CD14-positive monocyte (primary cell): Measurements from ENCODE around the gene RBFOX2. TPM values are rescaled to one million over a fixed set of nuclear protein-coding genes. Genes with fewer than 3 reads are reported as not detected.

Source experiments
- DNase-seq, 3 donors: peaks; one replicate each; pipeline ENCODE4 v3.0.0-alpha.2; 2011 to 2022
- H2AFZ ChIP-seq: 2 replicates; pipeline ENCODE4 v1.6.0; 2012; ENCODE audit warnings: mild to moderate bottlenecking, low read depth, low read length, inconsistent platforms; ENCODE audit not compliant: insufficient read depth, poor library complexity, severe bottlenecking
- H3K27ac ChIP-seq, 2 donors: 1 replicate in 1 of 2; 2 replicates in 1 of 2; pipeline ENCODE4 v1.5.1; 2012 to 2013; ENCODE audit warnings: low read length in 2 of 2, control low read depth in 1 of 2, inconsistent platforms in 1 of 2, low read depth in 1 of 2, mild to moderate bottlenecking in 1 of 2
- H3K27me3 ChIP-seq, 2 donors: one replicate each; pipeline versions ENCODE4 v1.6.0 to v1.6.1; 2011 to 2013; ENCODE audit warnings: low read length in 2 of 2; ENCODE audit not compliant: control insufficient read depth in 2 of 2, insufficient read depth in 2 of 2
- H3K36me3 ChIP-seq, 2 donors: replicated peaks in 1 of 2; 1 replicate in 1 of 2; 2 replicates in 1 of 2; pipeline versions ENCODE4 v1.5.1 to v1.6.1; 2012 to 2013; ENCODE audit warnings: low read length in 2 of 2, control low read depth in 1 of 2, inconsistent platforms in 1 of 2, mild to moderate bottlenecking in 1 of 2; ENCODE audit not compliant: insufficient read depth in 2 of 2, control insufficient read depth in 1 of 2
- H3K4me1 ChIP-seq, 2 donors: 1 replicate in 1 of 2; 2 replicates in 1 of 2; pipeline versions ENCODE4 v1.5.1 to v1.6.1; 2012 to 2013; ENCODE audit warnings: low read length in 2 of 2, control low read depth in 1 of 2, inconsistent platforms in 1 of 2, mild to moderate bottlenecking in 1 of 2, moderate library complexity in 1 of 2; ENCODE audit not compliant: insufficient read depth in 2 of 2, control insufficient read depth in 1 of 2
- H3K4me2 ChIP-seq: replicated peaks from 2 replicates; pipeline ENCODE3; 2012; ENCODE audit warnings: low read length, moderate library complexity, mild to moderate bottlenecking; ENCODE audit not compliant: poor library complexity, severe bottlenecking; ENCODE audit errors: extremely low read depth
- H3K4me3 ChIP-seq, 3 experiments: fragments of 200-600 bp in 1 of 3; sonication (generic) in 1 of 3; replicated peaks in 1 of 3; 1 replicate in 2 of 3; 2 replicates in 1 of 3; pipeline ENCODE4 v1.5.1; 2011 to 2013; ENCODE audit warnings: low read length in 3 of 3, mild to moderate bottlenecking in 3 of 3, control low read depth in 2 of 3, low read depth in 2 of 3, inconsistent platforms in 1 of 3, moderate library complexity in 1 of 3
- H3K79me2 ChIP-seq: 2 replicates; pipeline ENCODE4 v1.6.0; 2012; ENCODE audit warnings: mild to moderate bottlenecking, control low read depth, inconsistent platforms, low read length, moderate library complexity; ENCODE audit not compliant: insufficient read depth
- H3K9ac ChIP-seq: 2 replicates; pipeline ENCODE4 v1.6.0; 2017; ENCODE audit warnings: low read length, mild to moderate bottlenecking; ENCODE audit not compliant: insufficient read depth, poor library complexity, severe bottlenecking
- H3K9me3 ChIP-seq, 2 donors: replicated peaks in 1 of 2; 1 replicate in 1 of 2; 2 replicates in 1 of 2; pipeline versions ENCODE4 v1.5.1 to v1.6.1; 2012 to 2013; ENCODE audit warnings: low read length in 2 of 2, control low read depth in 1 of 2; ENCODE audit not compliant: control insufficient read depth in 1 of 2, insufficient read depth in 1 of 2
- H4K20me1 ChIP-seq: 2 replicates; pipeline ENCODE4 v1.6.0; 2012; ENCODE audit warnings: mild to moderate bottlenecking, low read length, control low read depth, moderate library complexity; ENCODE audit not compliant: insufficient read depth
- H3K27ac Mint-ChIP-seq, 7 donors: one replicate each; pipeline ENCODE4 v1.8.0; 2020; ENCODE audit warnings: mild to moderate bottlenecking in 7 of 7, mixed read lengths in 7 of 7, moderate library complexity in 6 of 7, inconsistent platforms in 2 of 7
- H3K27me3 Mint-ChIP-seq, 3 donors: one replicate each; pipeline ENCODE4 v1.8.0; 2021 to 2022; ENCODE audit warnings: low read depth in 3 of 3, mild to moderate bottlenecking in 3 of 3, mixed read lengths in 3 of 3, moderate library complexity in 3 of 3, inconsistent platforms in 1 of 3
- H3K36me3 Mint-ChIP-seq, 2 donors: one replicate each; pipeline ENCODE4 v1.8.0; 2020; ENCODE audit warnings: mixed read lengths in 2 of 2, inconsistent platforms in 1 of 2, mild to moderate bottlenecking in 1 of 2
- H3K4me1 Mint-ChIP-seq: one replicate; pipeline ENCODE4 v1.8.0; 2020; ENCODE audit warnings: mild to moderate bottlenecking, mixed read lengths
- H3K4me3 Mint-ChIP-seq, 2 donors: one replicate each; pipeline ENCODE4 v1.8.0; 2020; ENCODE audit warnings: mild to moderate bottlenecking in 2 of 2, mixed read lengths in 2 of 2, moderate library complexity in 1 of 2
- H3K9me3 Mint-ChIP-seq, 7 donors: one replicate each; pipeline ENCODE4 v1.8.0; 2020 to 2022; ENCODE audit warnings: mixed read lengths in 7 of 7, mild to moderate bottlenecking in 6 of 7, moderate library complexity in 6 of 7, inconsistent platforms in 2 of 7
- CTCF ChIP-seq: fragments of 200-600 bp; IDR thresholded peaks from one replicate; pipeline ENCODE4 v1.8.0; 2022; ENCODE audit warnings: antibody characterized with exemption, mild to moderate bottlenecking
- WGBS: methylation state at CpG from one replicate; pipeline ENCODE4 v1.1.5; 2013; ENCODE audit warnings: missing lambda C conversion rate; ENCODE audit not compliant: insufficient coverage; 5-methylcytosine and 5-hydroxymethylcytosine counted together
- intact Hi-C, 2 donors: fragments of 100-400 bp; cut with micrococcal nuclease; formaldehyde crosslinking; loops; one replicate each; pipeline versions ENCODE4 v1.15.0 to v1.15.1; 2023
- polyA plus RNA-seq, 3 donors: library from polyadenylated mRNA; depleted of rRNA in 1 of 3; unstranded in 2 of 3; stranded (reverse) in 1 of 3; fragments of 300-500 nt in 2 of 3; fragments of >200 nt in 1 of 3; fragmentation: Illumina TruSeq in 2 of 3; gene quantifications; 1 replicate in 2 of 3; 2 replicates in 1 of 3; pipeline ENCODE4 v1.2.3, GENCODE V29; 2012 to 2021

Gene RBFOX2
- polyA plus RNA-seq, 3 donors, result not detected

GRCh38 chr22:36075724-36076123 lies 47.1 kb upstream of the RBFOX2 start:
- Mint-ChIP-seq H3K4me3 (no peak overlapping the region), H3K36me3 (no peaks in the 10 kb centered on the region), H3K4me1 (peaks cover 4% of the 10 kb centered on the region), H3K27ac (no peak overlapping the region), H3K27me3 (peaks cover 47 to 72% (median 54%) of the 10 kb centered on the region in 3 donors), H3K9me3 (peaks cover 2 to 14% (median 10%) of the 10 kb centered on the region in 7 donors)
- Histone ChIP-seq H3K4me1 (no peaks in the 10 kb centered on the region), H3K27ac (no peak overlapping the region), H3K9ac (no peak overlapping the region), H3K36me3 (no peaks in the 10 kb centered on the region), H3K9me3 (no peaks in the 10 kb centered on the region), H2AFZ (no peak overlapping the region), H3K79me2 (no peaks in the 10 kb centered on the region), H3K4me2 (no peak overlapping the region), H3K27me3 (peaks cover 0 to 30% of the 10 kb centered on the region in 2 donors), H3K4me3 (no peak overlapping the region), H4K20me1 (no peaks in the 10 kb centered on the region)
- WGBS, result 93% methylated on average over 3 of the region's 5 CpGs
- DNase-seq, result no peak
- TF ChIP-seq CTCF, result no peak
- intact Hi-C loops, result no loop called here

DNA sequence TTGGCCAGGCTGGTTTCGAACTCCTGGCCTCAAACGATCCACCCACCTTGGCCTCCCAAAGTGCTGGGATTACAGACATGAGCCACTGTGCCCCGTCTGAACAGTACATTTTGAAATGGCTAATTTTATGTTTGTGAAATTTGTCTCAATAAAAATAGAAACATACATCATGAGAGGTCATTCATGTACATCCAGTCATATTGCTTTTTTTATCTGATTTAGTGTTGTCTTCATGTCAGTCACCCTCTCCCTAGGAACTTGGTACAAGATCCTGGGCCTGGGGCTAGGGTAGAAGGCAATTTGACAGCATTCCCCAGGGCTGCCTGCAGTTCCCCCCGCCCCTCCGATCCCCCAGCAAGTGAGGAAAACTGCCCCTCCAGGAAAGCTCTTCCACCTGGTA lies 46.6 kb upstream of the RBFOX2 start:
- no CpG with 5 or more reads among the region's 5 CpGs for WGBS
- TF ChIP-seq CTCF, result no peak
- H3K27ac Mint-ChIP-seq, result no peak overlapping the region
- Histone ChIP-seq H3K4me1 (no peaks in the 10 kb centered on the region), H3K9ac (no peak overlapping the region), H3K36me3 (no peaks in the 10 kb centered on the region), H3K27me3 (peaks cover 0 to 30% of the 10 kb centered on the region in 2 donors), H3K9me3 (no peaks in the 10 kb centered on the region), H3K79me2 (no peaks in the 10 kb centered on the region), H3K4me2 (no peak overlapping the region), H3K4me3 (no peak overlapping the region), H4K20me1 (no peaks in the 10 kb centered on the region), H2AFZ (no peak overlapping the region), H3K27ac (no peak overlapping the region)
- H3K27me3 Mint-ChIP-seq, result peaks cover 49 to 73% (median 54%) of the 10 kb centered on the region in 3 donors
- DNase-seq, result no peak
- H3K4me3 Mint-ChIP-seq, result no peak overlapping the region
- no peaks in the 10 kb centered on the region for H3K36me3 Mint-ChIP-seq
- intact Hi-C loops, result no loop called here
- peaks cover 4% of the 10 kb centered on the region for H3K4me1 Mint-ChIP-seq
- peaks cover 2 to 18% (median 10%) of the 10 kb centered on the region in 7 donors for H3K9me3 Mint-ChIP-seq
